Measurements from ENCODE around the gene KHDC1.
"Not testable (repeated sequence)": the region's sequence is repeated elsewhere in the genome, so short reads cannot be mapped to it uniquely, and the experiment has no call there.

KHDC1 gene

GRCh38 chr6:73262671-73263569 is at the start of gene KHDC1:
Gene KHDC1 (minus strand): TSS chr6:73263196. CDS start chr6:73242517, 20,679 bp downstream.
- in situ Hi-C loops (cut with MboI; ENCODE audit: low sequenced_read_pairs): no loop called here

- in situ Hi-C loops (cut with MboI; ENCODE audit: low sequenced_read_pairs): not testable (repeated sequence)
Observed at GRCh38 chr6:73310503-73310845, 47.5 kb upstream of the KHDC1 start.

- in situ Hi-C loops (cut with MboI; ENCODE audit: low sequenced_read_pairs): no loop called here
Observed at GRCh38 chr6:73309785-73310502, 46.9 kb upstream of the KHDC1 start.

GRCh38 chr6:73309535-73309784 is 46.5 kb upstream of the KHDC1 start:
- in situ Hi-C loops (cut with MboI; ENCODE audit: low sequenced_read_pairs): no loop called here

GRCh38 chr6:73308712-73309534 is 45.9 kb upstream of the KHDC1 start:
- in situ Hi-C loops (cut with MboI; ENCODE audit: low sequenced_read_pairs): no loop called here

GRCh38 chr6:73303773-73304172 is 40.8 kb upstream of the KHDC1 start:
- in situ Hi-C loops (cut with MboI; ENCODE audit: low sequenced_read_pairs): not testable (repeated sequence)

GRCh38 chr6:73302339-73302738 is 39.3 kb upstream of the KHDC1 start:
- in situ Hi-C loops (cut with MboI; ENCODE audit: low sequenced_read_pairs): no loop called here

- in situ Hi-C loops (cut with MboI; ENCODE audit: low sequenced_read_pairs): no loop called here
Observed at GRCh38 chr6:73299151-73299971, 36.4 kb upstream of the KHDC1 start.

GRCh38 chr6:73293331-73293730 is 30.3 kb upstream of the KHDC1 start:
- in situ Hi-C loops (cut with MboI; ENCODE audit: low sequenced_read_pairs): no loop called here

GRCh38 chr6:73290435-73290834 is 27.4 kb upstream of the KHDC1 start:
- in situ Hi-C loops (cut with MboI; ENCODE audit: low sequenced_read_pairs): no loop called here

GRCh38 chr6:73286752-73287151 is 23.8 kb upstream of the KHDC1 start:
- in situ Hi-C loops (cut with MboI; ENCODE audit: low sequenced_read_pairs): no loop called here

GRCh38 chr6:73285674-73286283 is 22.8 kb upstream of the KHDC1 start:
- in situ Hi-C loops (cut with MboI; ENCODE audit: low sequenced_read_pairs): no loop called here

GRCh38 chr6:73282871-73283270 is 19.9 kb upstream of the KHDC1 start:
- in situ Hi-C loops (cut with MboI; ENCODE audit: low sequenced_read_pairs): no loop called here

- in situ Hi-C loops (cut with MboI; ENCODE audit: low sequenced_read_pairs): not testable (repeated sequence)
Observed at GRCh38 chr6:73281684-73282083, 18.7 kb upstream of the KHDC1 start.

GRCh38 chr6:73269296-73269695 is 6.3 kb upstream of the KHDC1 start:
- in situ Hi-C loops (cut with MboI; ENCODE audit: low sequenced_read_pairs): not testable (repeated sequence)

GRCh38 chr6:73268896-73269295 is 5.9 kb upstream of the KHDC1 start:
- in situ Hi-C loops (cut with MboI; ENCODE audit: low sequenced_read_pairs): not testable (repeated sequence)

GRCh38 chr6:73264446-73264845 is 1.4 kb upstream of the KHDC1 start:
- in situ Hi-C loops (cut with MboI; ENCODE audit: low sequenced_read_pairs): no loop called here

GRCh38 chr6:73263570-73263909 is 544 bp upstream of the KHDC1 start:
- in situ Hi-C loops (cut with MboI; ENCODE audit: low sequenced_read_pairs): no loop called here

- in situ Hi-C loops (cut with MboI; ENCODE audit: low sequenced_read_pairs): no loop called here
Observed at GRCh38 chr6:73258721-73259120, 4.3 kb downstream of the KHDC1 start.

GRCh38 chr6:73254323-73254722 is 8.7 kb downstream of the KHDC1 start:
- in situ Hi-C loops (cut with MboI; ENCODE audit: low sequenced_read_pairs): not testable (repeated sequence)
